Measurements from ENCODE around the gene DGKH. TPM values are rescaled to one million over a fixed set of nuclear protein-coding genes. Genes with fewer than 3 reads are reported as not detected.
A peak's percentile ranks its signal among the peaks of the same experiment; 100 is the strongest.

The DGKH gene
- total and polyA plus RNA-seq, 9 of the 15 experiments (the other 6 are each of a cell fraction or from before 2014, with no cell fraction given), result 0.38 to 4.4 (median 3.1) TPM

DNA sequence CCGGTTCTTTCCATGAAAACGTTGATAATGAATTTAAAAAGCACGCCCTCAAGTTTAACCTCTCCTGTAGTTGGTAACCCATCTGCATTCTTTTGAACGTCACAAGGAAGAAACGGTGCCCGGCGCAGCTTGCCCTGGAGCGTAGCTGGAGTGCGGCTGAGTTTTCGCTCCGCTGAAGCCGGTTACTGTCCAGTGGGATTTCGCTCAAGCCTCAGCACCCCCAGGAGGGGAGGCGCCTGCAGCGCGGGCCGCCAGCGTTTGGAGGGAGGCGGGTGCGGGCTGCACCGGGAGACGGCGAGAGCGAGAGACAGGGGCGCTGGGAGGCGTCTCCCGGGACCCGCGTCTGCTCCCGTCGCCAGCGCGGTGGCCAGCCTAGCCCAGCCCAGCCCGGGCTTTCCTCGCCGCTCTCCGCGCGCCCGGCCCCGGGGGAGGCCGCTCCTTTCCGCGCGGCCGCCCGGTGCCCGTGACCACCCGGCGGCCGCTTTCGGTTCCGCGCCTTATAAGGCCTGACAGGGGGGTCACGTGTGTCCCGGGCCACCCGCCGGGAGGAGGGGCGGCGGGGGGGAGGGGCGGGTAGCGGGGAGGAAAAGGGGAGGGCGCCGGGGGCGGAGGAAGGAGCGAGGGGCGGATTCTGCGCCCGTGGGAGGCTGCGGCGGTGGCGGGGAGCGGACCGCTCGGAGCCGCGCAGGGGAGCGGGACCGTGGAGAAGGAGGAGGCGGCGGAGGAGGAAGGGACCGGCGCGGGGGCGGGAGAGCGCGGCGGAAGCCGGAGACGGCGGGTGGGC lies 8.3 kb upstream of the DGKH start (continued):
- no peak for TF ChIP-seq FOXK2 (conservative IDR thresholded peaks at IDR 0.05 in 1 of 2, IDR thresholded peaks at IDR 0.05 in 1 of 2; ENCODE audit: low read depth in 2 of 2)
- TF ChIP-seq SMC3 (conservative IDR thresholded peaks at IDR 0.05; ENCODE audit: insufficient read depth, low read depth, low read length), result no peak
- no peak for TF ChIP-seq ZNF511 (CRISPR knock-in tag; IDR thresholded peaks at IDR 0.05)
- TF ChIP-seq, protein P1, sequence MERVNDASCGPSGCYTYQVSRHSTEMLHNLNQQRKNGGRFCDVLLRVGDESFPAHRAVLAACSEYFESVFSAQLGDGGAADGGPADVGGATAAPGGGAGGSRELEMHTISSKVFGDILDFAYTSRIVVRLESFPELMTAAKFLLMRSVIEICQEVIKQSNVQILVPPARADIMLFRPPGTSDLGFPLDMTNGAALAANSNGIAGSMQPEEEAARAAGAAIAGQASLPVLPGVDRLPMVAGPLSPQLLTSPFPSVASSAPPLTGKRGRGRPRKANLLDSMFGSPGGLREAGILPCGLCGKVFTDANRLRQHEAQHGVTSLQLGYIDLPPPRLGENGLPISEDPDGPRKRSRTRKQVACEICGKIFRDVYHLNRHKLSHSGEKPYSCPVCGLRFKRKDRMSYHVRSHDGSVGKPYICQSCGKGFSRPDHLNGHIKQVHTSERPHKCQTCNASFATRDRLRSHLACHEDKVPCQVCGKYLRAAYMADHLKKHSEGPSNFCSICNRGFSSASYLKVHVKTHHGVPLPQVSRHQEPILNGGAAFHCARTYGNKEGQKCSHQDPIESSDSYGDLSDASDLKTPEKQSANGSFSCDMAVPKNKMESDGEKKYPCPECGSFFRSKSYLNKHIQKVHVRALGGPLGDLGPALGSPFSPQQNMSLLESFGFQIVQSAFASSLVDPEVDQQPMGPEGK (CRISPR knock-in tag; IDR thresholded peaks at IDR 0.05; ENCODE audit: borderline replicate concordance), result no peak
- TF ChIP-seq PCBP2 (IDR thresholded peaks at IDR 0.05; ENCODE audit: low read depth, low read length, poor library complexity, severe bottlenecking), result no peak
- no peak for TF ChIP-seq GABPB1 (CRISPR knock-in tag; IDR thresholded peaks at IDR 0.05)
- TF ChIP-seq CCNT2 (IDR thresholded peaks at IDR 0.05; ENCODE audit: borderline replicate concordance, extremely low read depth, insufficient read length, low read depth, low read length), result peak; percentile 65
- no peak for TF ChIP-seq RNF219 (CRISPR knock-in tag; IDR thresholded peaks at IDR 0.05)
- TF ChIP-seq XRCC5 (IDR thresholded peaks at IDR 0.05; ENCODE audit: low read depth, low read length), result 0 out of 2 replicates have a peak, but pooled peaks have one; percentile 31
- no peak for TF ChIP-seq CREBBP (IDR thresholded peaks at IDR 0.05; ENCODE audit: low read depth, low read length)
- no peak for TF ChIP-seq MED1 (CRISPR knock-in tag; IDR thresholded peaks at IDR 0.05; ENCODE audit: borderline replicate concordance)
- TF ChIP-seq, protein P2, sequence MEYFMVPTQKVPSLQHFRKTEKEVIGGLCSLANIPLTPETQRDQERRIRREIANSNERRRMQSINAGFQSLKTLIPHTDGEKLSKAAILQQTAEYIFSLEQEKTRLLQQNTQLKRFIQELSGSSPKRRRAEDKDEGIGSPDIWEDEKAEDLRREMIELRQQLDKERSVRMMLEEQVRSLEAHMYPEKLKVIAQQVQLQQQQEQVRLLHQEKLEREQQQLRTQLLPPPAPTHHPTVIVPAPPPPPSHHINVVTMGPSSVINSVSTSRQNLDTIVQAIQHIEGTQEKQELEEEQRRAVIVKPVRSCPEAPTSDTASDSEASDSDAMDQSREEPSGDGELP (CRISPR knock-in tag; IDR thresholded peaks at IDR 0.05; ENCODE audit: borderline replicate concordance), result no peak
- no peak for TF ChIP-seq HCFC1 (IDR thresholded peaks at IDR 0.05; ENCODE audit: low read depth, low read length)
- no peak for TF ChIP-seq ZNF282 (CRISPR knock-in tag; IDR thresholded peaks at IDR 0.05)
- no peak for TF ChIP-seq SIRT6 (IDR thresholded peaks at IDR 0.05; ENCODE audit: low read depth, low read length)
- no peak for TF ChIP-seq ILK (tag; IDR thresholded peaks at IDR 0.05; ENCODE audit: borderline replicate concordance, low read depth)
- TF ChIP-seq ZNF79 (CRISPR knock-in tag; IDR thresholded peaks at IDR 0.05; ENCODE audit: low read depth), result no peak
- peak in 2 of 3 experiments; percentile 7 to 25 for TF ChIP-seq YY1 (IDR thresholded peaks at IDR 0.05; ENCODE audit: borderline replicate concordance in 1 of 3, control insufficient read depth in 1 of 3, extremely low read depth in 1 of 3, insufficient read depth in 3 of 3, insufficient read length in 1 of 3, insufficient replicate concordance in 2 of 3, low read depth in 1 of 3, low read length in 2 of 3)

All from K562 (cell line).